HepG2 (cell line): ENCODE data around the gene SAMD10. TPM values are rescaled to one million over a fixed set of nuclear protein-coding genes. Genes with fewer than 3 reads are reported as not detected.

Experiments
- FOSL2 ChIP-seq: sonication (generic); formaldehyde crosslinking; IDR thresholded peaks from 2 replicates; pipeline ENCODE4 v1.4.0; 2020; ENCODE audit warnings: missing genetic modification reagents
- HIVEP1 ChIP-seq: sonication (generic); formaldehyde crosslinking; IDR thresholded peaks from 2 replicates; pipeline ENCODE4 v1.4.0; 2020; ENCODE audit warnings: mild to moderate bottlenecking, missing genetic modification reagents
- HMG20A ChIP-seq: IDR thresholded peaks from 2 replicates; pipeline ENCODE4 v1.6.1; 2016; ENCODE audit warnings: borderline replicate concordance
- NR1H2 ChIP-seq: sonication (generic); formaldehyde crosslinking; IDR thresholded peaks from 2 replicates; pipeline ENCODE4 v1.8.1; 2022; ENCODE audit warnings: low read depth, missing genetic modification reagents, borderline replicate concordance
- RFX1 ChIP-seq: fragments of 450-650 bp; IDR thresholded peaks from 2 replicates; pipeline ENCODE4 v1.6.1; 2017
- SIX4 ChIP-seq: sonication (generic); formaldehyde crosslinking; IDR thresholded peaks from 2 replicates; pipeline ENCODE4 v1.4.0; 2020; ENCODE audit warnings: missing genetic modification reagents
- SOX13 ChIP-seq, 3 experiments: fragments of 450-650 bp in 1 of 3; sonication (generic) in 1 of 3; formaldehyde crosslinking in 1 of 3; IDR thresholded peaks in 2 of 3; conservative IDR thresholded peaks in 1 of 3; 2 replicates each; pipeline versions ENCODE4 v1.5.0 to v1.6.1; 2016 to 2020; ENCODE audit warnings: antibody characterized with exemption in 1 of 3, mild to moderate bottlenecking in 1 of 3, missing compliant biosample characterization in 1 of 3, missing genetic modification reagents in 1 of 3, moderate library complexity in 1 of 3
- TEF ChIP-seq: sonication (generic); formaldehyde crosslinking; IDR thresholded peaks from 2 replicates; pipeline ENCODE4 v1.5.0; 2020; ENCODE audit warnings: missing genetic modification reagents
- TFE3 ChIP-seq: IDR thresholded peaks from 2 replicates; pipeline ENCODE4 v1.6.1; 2016
- THAP11 ChIP-seq: IDR thresholded peaks from 2 replicates; pipeline ENCODE4 v1.6.1; 2016; ENCODE audit warnings: missing biosample characterization, missing genetic modification reagents
- ZFP82 ChIP-seq: sonication (generic); formaldehyde crosslinking; IDR thresholded peaks from 2 replicates; pipeline ENCODE4 v1.5.1; 2020; ENCODE audit warnings: mild to moderate bottlenecking, missing genetic modification reagents, borderline replicate concordance
- ZNF264 ChIP-seq: sonication (generic); formaldehyde crosslinking; IDR thresholded peaks from 2 replicates; pipeline ENCODE4 v1.4.0; 2020; ENCODE audit warnings: missing genetic modification reagents
- ZNF484 ChIP-seq: sonication (generic); formaldehyde crosslinking; IDR thresholded peaks from 2 replicates; pipeline ENCODE4 v1.5.1; 2020; ENCODE audit warnings: mild to moderate bottlenecking, low read depth, missing genetic modification reagents, borderline replicate concordance
- ZNF577 ChIP-seq: sonication (generic); formaldehyde crosslinking; IDR thresholded peaks from 2 replicates; pipeline ENCODE4 v1.4.0; 2020; ENCODE audit warnings: mild to moderate bottlenecking, low read depth, missing genetic modification reagents, borderline replicate concordance
- ZNF616 ChIP-seq: sonication (generic); formaldehyde crosslinking; IDR thresholded peaks from 2 replicates; pipeline ENCODE4 v1.5.0; 2020; ENCODE audit warnings: low read depth, mild to moderate bottlenecking, missing genetic modification reagents
- ZNF678 ChIP-seq: sonication (generic); formaldehyde crosslinking; IDR thresholded peaks from 2 replicates; pipeline ENCODE4 v1.4.0; 2020; ENCODE audit warnings: mild to moderate bottlenecking, missing genetic modification reagents
- ZNF766 ChIP-seq: sonication (generic); formaldehyde crosslinking; IDR thresholded peaks from 2 replicates; pipeline ENCODE4 v1.5.0; 2020; ENCODE audit warnings: missing genetic modification reagents, borderline replicate concordance
- ZNF780A ChIP-seq: sonication (generic); formaldehyde crosslinking; IDR thresholded peaks from 2 replicates; pipeline ENCODE4 v1.8.0; 2022; ENCODE audit warnings: mild to moderate bottlenecking, missing genetic modification reagents, moderate library complexity
- polyA plus RNA-seq, 8 experiments: library from polyadenylated mRNA; depleted of rRNA in 3 of 8; stranded (reverse) in 7 of 8; unstranded in 1 of 8; fragments of >200 nt; fragmentation: Illumina TruSeq in 4 of 8; extraction: Trizol in 4 of 8; gene quantifications; 2 replicates each; pipeline versions ENCODE4 v1.2.1 to v1.2.3, GENCODE V29; 2011 to 2016; ENCODE audit warnings: low read depth in 4 of 8, missing spikeins in 1 of 8, mixed read lengths in 1 of 8; ENCODE audit not compliant: insufficient read depth in 1 of 8
- total RNA-seq, 5 experiments: library from RNA; depleted of rRNA; stranded (reverse); fragments of >200 nt; fragmentation: Illumina TruSeq; extraction: Trizol; gene quantifications; 2 replicates each; pipeline ENCODE4 v1.2.3, GENCODE V29; 2016; ENCODE audit warnings: low read depth in 1 of 5
- TF ChIP-seq, protein P1 (sequence below), 2 experiments: fragments of 450-650 bp in 1 of 2; sonication (generic) in 1 of 2; formaldehyde crosslinking; IDR thresholded peaks; 2 replicates each; pipeline versions ENCODE4 v1.5.0 to v1.8.0; 2020 to 2022; ENCODE audit warnings: mild to moderate bottlenecking in 1 of 2, missing genetic modification reagents in 1 of 2
- TF ChIP-seq, protein P2 (sequence below): sonication (generic); formaldehyde crosslinking; IDR thresholded peaks from 2 replicates; pipeline ENCODE4 v1.8.0; 2022; ENCODE audit warnings: mild to moderate bottlenecking, missing genetic modification reagents
- TF ChIP-seq, protein P3 (sequence below): sonication (generic); formaldehyde crosslinking; IDR thresholded peaks from 2 replicates; pipeline ENCODE4 v1.8.1; 2023; ENCODE audit warnings: missing genetic modification reagents, inconsistent platforms, borderline replicate concordance

SAMD10 gene
- total and polyA plus RNA-seq, 2 of the 13 experiments (the other 11 are each of a cell fraction or from before 2014, with no cell fraction given): 6.1 to 11.0 TPM

DNA sequence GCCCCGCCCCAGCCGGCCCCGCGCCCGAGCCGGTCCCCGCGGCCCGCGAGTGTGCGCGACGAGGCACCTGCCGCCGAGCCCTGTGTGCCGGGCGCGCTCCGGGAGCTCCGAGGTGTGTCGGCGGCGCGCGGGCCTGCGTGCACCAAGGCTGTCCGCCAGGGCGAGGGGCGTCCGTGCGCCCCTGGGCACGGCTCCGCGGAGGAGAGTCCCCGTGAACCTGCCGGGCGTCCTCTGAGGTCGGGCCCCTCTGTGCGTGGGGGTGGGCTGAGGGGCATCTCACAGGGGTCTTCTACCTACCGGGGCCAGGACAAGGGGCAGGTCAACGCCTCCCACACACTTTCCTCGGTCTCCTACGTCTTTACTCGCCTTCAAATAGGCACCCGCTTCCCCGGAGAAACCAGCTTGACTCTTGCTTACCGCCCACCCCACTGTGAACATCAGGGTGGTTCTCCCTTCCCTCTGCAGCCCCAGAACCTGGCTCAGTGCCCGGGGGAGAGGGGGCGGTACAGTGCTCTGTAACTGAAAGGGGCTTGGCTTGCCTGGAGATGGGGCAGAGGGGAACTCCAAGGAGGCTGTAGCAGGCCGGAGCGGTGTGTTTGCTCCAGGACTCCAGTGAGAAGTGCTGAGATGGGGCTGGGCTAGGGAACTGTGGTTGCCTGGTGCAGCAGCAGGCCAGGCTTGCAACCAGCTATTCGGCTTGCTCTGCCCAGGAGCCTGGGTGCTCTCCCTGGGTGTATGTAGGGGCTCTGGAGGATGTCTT lies at the start of gene SAMD10 (continued):
- TF ChIP-seq, protein P1, sequence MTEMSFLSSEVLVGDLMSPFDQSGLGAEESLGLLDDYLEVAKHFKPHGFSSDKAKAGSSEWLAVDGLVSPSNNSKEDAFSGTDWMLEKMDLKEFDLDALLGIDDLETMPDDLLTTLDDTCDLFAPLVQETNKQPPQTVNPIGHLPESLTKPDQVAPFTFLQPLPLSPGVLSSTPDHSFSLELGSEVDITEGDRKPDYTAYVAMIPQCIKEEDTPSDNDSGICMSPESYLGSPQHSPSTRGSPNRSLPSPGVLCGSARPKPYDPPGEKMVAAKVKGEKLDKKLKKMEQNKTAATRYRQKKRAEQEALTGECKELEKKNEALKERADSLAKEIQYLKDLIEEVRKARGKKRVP (CRISPR knock-in tag; IDR thresholded peaks at IDR 0.05): peak in 1 of 2 experiments; percentile 31; a peak in 1 of 4 replicates
- TF ChIP-seq RFX1: no peak
- 0 out of 2 replicates have a peak, but pooled peaks have one; percentile 48 for TF ChIP-seq ZNF780A (CRISPR knock-in tag)
- peak; percentile 47; the same call in 1 of the 2 replicates for TF ChIP-seq NR1H2 (CRISPR knock-in tag)
- TF ChIP-seq FOSL2 (CRISPR knock-in tag): no peak; the same call in 1 of the 2 replicates
- no peak for TF ChIP-seq HMG20A
- TF ChIP-seq ZNF484 (CRISPR knock-in tag): 0 out of 2 replicates have a peak, but pooled peaks have one; percentile 48
- TF ChIP-seq ZNF616 (CRISPR knock-in tag): 0 out of 2 replicates have a peak, but pooled peaks have one; percentile 25
- TF ChIP-seq THAP11: 0 out of 2 replicates have a peak, but pooled peaks have one; percentile 36
- no peak for TF ChIP-seq ZNF577 (CRISPR knock-in tag)
- TF ChIP-seq ZNF766: no peak; the same call in 1 of the 2 replicates
- no peak for TF ChIP-seq SOX13 (IDR thresholded peaks at IDR 0.05)
- TF ChIP-seq SOX13 (CRISPR knock-in tag; conservative IDR thresholded peaks at IDR 0.05 in 1 of 2, IDR thresholded peaks at IDR 0.05 in 1 of 2): no peak
- peak; percentile 59; the same call in 1 of the 2 replicates for TF ChIP-seq TFE3 (CRISPR knock-in tag)
- TF ChIP-seq ZFP82 (CRISPR knock-in tag): no peak
- TF ChIP-seq ZNF264 (CRISPR knock-in tag): peak; percentile 32; the same call in 1 of the 2 replicates
- no peak for TF ChIP-seq TEF (CRISPR knock-in tag)
- TF ChIP-seq, protein P2, sequence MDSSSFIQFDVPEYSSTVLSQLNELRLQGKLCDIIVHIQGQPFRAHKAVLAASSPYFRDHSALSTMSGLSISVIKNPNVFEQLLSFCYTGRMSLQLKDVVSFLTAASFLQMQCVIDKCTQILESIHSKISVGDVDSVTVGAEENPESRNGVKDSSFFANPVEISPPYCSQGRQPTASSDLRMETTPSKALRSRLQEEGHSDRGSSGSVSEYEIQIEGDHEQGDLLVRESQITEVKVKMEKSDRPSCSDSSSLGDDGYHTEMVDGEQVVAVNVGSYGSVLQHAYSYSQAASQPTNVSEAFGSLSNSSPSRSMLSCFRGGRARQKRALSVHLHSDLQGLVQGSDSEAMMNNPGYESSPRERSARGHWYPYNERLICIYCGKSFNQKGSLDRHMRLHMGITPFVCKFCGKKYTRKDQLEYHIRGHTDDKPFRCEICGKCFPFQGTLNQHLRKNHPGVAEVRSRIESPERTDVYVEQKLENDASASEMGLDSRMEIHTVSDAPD (CRISPR knock-in tag): no peak
- no peak for TF ChIP-seq SIX4 (CRISPR knock-in tag)
- TF ChIP-seq, protein P3, sequence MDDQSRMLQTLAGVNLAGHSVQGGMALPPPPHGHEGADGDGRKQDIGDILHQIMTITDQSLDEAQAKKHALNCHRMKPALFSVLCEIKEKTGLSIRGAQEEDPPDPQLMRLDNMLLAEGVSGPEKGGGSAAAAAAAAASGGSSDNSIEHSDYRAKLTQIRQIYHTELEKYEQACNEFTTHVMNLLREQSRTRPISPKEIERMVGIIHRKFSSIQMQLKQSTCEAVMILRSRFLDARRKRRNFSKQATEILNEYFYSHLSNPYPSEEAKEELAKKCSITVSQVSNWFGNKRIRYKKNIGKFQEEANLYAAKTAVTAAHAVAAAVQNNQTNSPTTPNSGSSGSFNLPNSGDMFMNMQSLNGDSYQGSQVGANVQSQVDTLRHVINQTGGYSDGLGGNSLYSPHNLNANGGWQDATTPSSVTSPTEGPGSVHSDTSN (CRISPR knock-in tag): no peak
- TF ChIP-seq HIVEP1: 0 out of 2 replicates have a peak, but pooled peaks have one; percentile 49
- TF ChIP-seq ZNF678: no peak
